Spleen (tissue), 11 donors: ENCODE measurements around the gene EPN3. TPM values are rescaled to one million over a fixed set of nuclear protein-coding genes. Genes with fewer than 3 reads are reported as not detected.

Source experiments
- DNase-seq: peaks from one replicate; pipeline ENCODE4 v3.0.0-alpha.2; 2020
- H3K27ac ChIP-seq, 8 donors: fragments of 200-600 bp; sonication (generic) in 7 of 8; 1 replicate in 4 of 8; 2 replicates in 4 of 8; pipeline versions ENCODE4 v1.5.0 to v1.8.0; 2016 to 2021; ENCODE audit warnings: inconsistent platforms in 4 of 8, mild to moderate bottlenecking in 4 of 8, moderate library complexity in 1 of 8
- H3K27me3 ChIP-seq, 7 donors: fragments of 200-600 bp; sonication (generic) in 6 of 7; replicated peaks in 1 of 7; 1 replicate in 4 of 7; 2 replicates in 3 of 7; pipeline versions ENCODE4 v1.5.0 to v1.8.0; 2016 to 2021; ENCODE audit warnings: inconsistent platforms in 3 of 7, mild to moderate bottlenecking in 1 of 7
- H3K36me3 ChIP-seq, 6 donors: fragments of 200-600 bp; sonication (generic) in 5 of 6; 1 replicate in 4 of 6; 2 replicates in 2 of 6; pipeline versions ENCODE4 v1.5.0 to v1.8.0; 2016 to 2021; ENCODE audit warnings: inconsistent platforms in 2 of 6
- H3K4me1 ChIP-seq, 6 donors: fragments of 200-600 bp; sonication (generic) in 5 of 6; 1 replicate in 3 of 6; 2 replicates in 3 of 6; pipeline versions ENCODE4 v1.5.0 to v1.8.0; 2016 to 2021; ENCODE audit warnings: inconsistent platforms in 3 of 6
- H3K4me3 ChIP-seq, 8 donors: fragments of 200-600 bp; sonication (generic) in 7 of 8; 1 replicate in 4 of 8; 2 replicates in 4 of 8; pipeline versions ENCODE4 v1.5.0 to v1.8.0; 2016 to 2021; ENCODE audit warnings: inconsistent platforms in 4 of 8, mild to moderate bottlenecking in 4 of 8, moderate library complexity in 2 of 8
- H3K9me3 ChIP-seq, 8 donors: fragments of 200-600 bp; sonication (generic) in 7 of 8; 1 replicate in 4 of 8; 2 replicates in 4 of 8; pipeline versions ENCODE4 v1.5.0 to v1.8.0; 2016 to 2021; ENCODE audit warnings: inconsistent platforms in 4 of 8
- CTCF ChIP-seq, 11 experiments: fragments of 200-600 bp in 7 of 11; fragments of 450-650 bp in 4 of 11; sonication (generic) in 4 of 11; IDR thresholded peaks in 8 of 11; conservative IDR thresholded peaks in 3 of 11; 1 replicate in 7 of 11; 2 replicates in 4 of 11; pipeline versions ENCODE4 v1.4.0 to v1.8.0; 2016 to 2021; ENCODE audit warnings: antibody characterized with exemption in 11 of 11, inconsistent platforms in 4 of 11, mild to moderate bottlenecking in 1 of 11
- POLR2A ChIP-seq, 3 donors: fragments of 450-650 bp; IDR thresholded peaks; one replicate each; pipeline ENCODE4 v1.5.1; 2017; ENCODE audit warnings: antibody characterized with exemption in 3 of 3, mild to moderate bottlenecking in 1 of 3
- POLR2AphosphoS5 ChIP-seq, 3 donors: sonication (generic); formaldehyde crosslinking; IDR thresholded peaks; one replicate each; pipeline ENCODE4 v1.5.1; 2017; ENCODE audit warnings: antibody characterized with exemption in 3 of 3
- WGBS, 5 donors: extraction: QIAGEN DNeasy Blood & Tissue Kit in 3 of 5; methylation state at CpG; one replicate each; pipeline versions ENCODE4 v1.1.5 to v1.1.7; 2013 to 2018; 5-methylcytosine and 5-hydroxymethylcytosine counted together
- intact Hi-C: fragments of 100-400 bp; cut with DNase I; formaldehyde crosslinking; loops from one replicate; pipeline ENCODE4 v1.15.0; 2023; ENCODE audit warnings: low total_unique reads
- polyA plus RNA-seq, 3 donors: library from polyadenylated mRNA; stranded (reverse); fragments of 200-250 nt; gene quantifications; one replicate each; pipeline ENCODE4 v1.2.1, GENCODE V29; 2013
- total RNA-seq, 7 donors: library from RNA; depleted of rRNA in 3 of 7; stranded (reverse); fragments of >200 nt in 3 of 7; fragmentation: NEBNext Ultra II Directional in 4 of 7; extraction: Animal tissue kit (Norgen Biotek cat#: 25700) in 4 of 7; gene quantifications; one replicate each; pipeline versions ENCODE4 v1.1.0 to v1.2.1, GENCODE V29; 2016 to 2021
- donor health status: healthy with polysubstance abuse.
- donor health status: DM: no; HTN: no; CAD: no; lungs with moderate emphysema.
- donor health status: DM: no; HTN: no; CAD: no.
- donor health status: Bipolar disorder and iron deficiency.
- donor health status: healthy.
- donor health status: DM: no; HTN: no; CAD: no.
- donor health status: DM: yes; HTN: yes; CAD: no.

The EPN3 gene
- total and polyA plus RNA-seq, 10 donors = 0.02 to 0.16 TPM; not detected in 8

DNA sequence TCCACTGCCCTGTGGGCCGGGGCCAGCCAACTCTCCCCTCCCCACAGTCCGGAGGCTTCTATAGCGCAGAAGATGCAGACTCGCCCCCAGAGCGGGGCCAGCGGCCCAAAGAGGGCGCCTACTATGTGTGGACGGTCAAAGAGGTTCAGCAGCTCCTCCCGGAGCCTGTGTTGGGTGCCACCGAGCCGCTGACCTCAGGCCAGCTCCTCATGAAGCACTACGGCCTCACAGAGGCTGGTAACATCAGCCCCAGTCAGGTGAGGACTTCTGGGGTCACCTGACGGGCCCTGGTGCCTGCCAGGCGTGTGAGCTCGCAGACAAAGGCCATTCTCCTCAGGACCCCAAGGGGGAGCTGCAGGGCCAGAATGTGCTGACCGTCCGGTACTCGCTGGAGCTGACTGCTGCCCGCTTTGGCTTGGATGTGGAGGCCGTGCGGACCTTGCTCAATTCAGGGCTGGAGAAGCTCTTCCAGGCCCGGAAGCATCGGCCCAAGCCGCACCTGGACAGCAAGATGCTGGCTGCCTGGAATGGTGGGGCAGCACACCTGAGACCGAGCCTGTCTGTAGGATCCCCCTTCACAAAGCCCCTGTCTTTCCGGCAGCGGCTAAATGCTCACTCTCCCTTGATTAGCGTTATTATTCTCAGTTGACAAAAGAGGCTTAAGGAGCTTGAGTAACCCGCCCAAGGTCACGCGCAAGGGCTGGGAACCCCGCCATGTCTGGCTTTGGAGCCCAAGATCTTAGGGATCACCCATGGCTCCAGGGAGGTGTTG is 18.3 kb downstream of the EPN3 start:
- Histone ChIP-seq H3K9me3 (no peaks in the 10 kb centered on the region), H3K4me1 (peaks cover 9 to 27% (median 20%) of the 10 kb centered on the region in 6 donors), H3K36me3 (peaks cover 0 to 56% (median 20%) of the 10 kb centered on the region in 6 donors), H3K4me3 (no peak overlapping the region), H3K27ac (no peak overlapping the region), H3K27me3 (no peaks in the 10 kb centered on the region)
- TF ChIP-seq POLR2A (IDR thresholded peaks at IDR 0.05) (no peak), CTCF (IDR thresholded peaks at IDR 0.05 in 8 of 11, conservative IDR thresholded peaks at IDR 0.05 in 3 of 11) (peak in 10 of 11 experiments; percentile 45 to 82 (median 68)), POLR2AphosphoS5 (IDR thresholded peaks at IDR 0.05) (peak in 2 of 3 donors; percentile 53 to 60)
- 76 to 90% (median 83%) methylated on average over 15 to 32 of the region's 32 CpGs for WGBS, 5 donors
- intact Hi-C loops = loop anchor here (10.0 kb wide), 1 partner anchor 74 kb away; no protein-coding TSS in a partner anchor
- DNase-seq = peak; percentile 84

GRCh38 chr17:50551433-50551815 is 18.9 kb downstream of the EPN3 start:
- TF ChIP-seq POLR2AphosphoS5 (IDR thresholded peaks at IDR 0.05) (no peak), POLR2A (IDR thresholded peaks at IDR 0.05) (no peak), CTCF (IDR thresholded peaks at IDR 0.05 in 8 of 11, conservative IDR thresholded peaks at IDR 0.05 in 3 of 11) (no peak)
- Histone ChIP-seq H3K4me1 (peaks cover 9 to 22% (median 17%) of the 10 kb centered on the region in 6 donors), H3K9me3 (no peaks in the 10 kb centered on the region), H3K4me3 (no peak overlapping the region), H3K27me3 (no peaks in the 10 kb centered on the region), H3K36me3 (peaks cover 0 to 62% (median 21%) of the 10 kb centered on the region in 6 donors), H3K27ac (no peak overlapping the region)
- intact Hi-C loops = loop anchor here (10.0 kb wide), 1 partner anchor 73 kb away; no protein-coding TSS in a partner anchor
- WGBS, 5 donors = 94 to 100% (median 97%) methylated on average over 7 to 8 of the region's 8 CpGs
- DNase-seq = no peak

GRCh38 chr17:50551884-50552283 is 19.3 kb downstream of the EPN3 start:
- Histone ChIP-seq H3K36me3 (peaks cover 0 to 66% (median 21%) of the 10 kb centered on the region in 6 donors), H3K27me3 (peaks cover 0 to 4% (median 0%) of the 10 kb centered on the region in 7 donors), H3K4me1 (peaks cover 5 to 17% (median 13%) of the 10 kb centered on the region in 6 donors), H3K27ac (no peak overlapping the region), H3K4me3 (no peak overlapping the region), H3K9me3 (no peaks in the 10 kb centered on the region)
- TF ChIP-seq POLR2A (IDR thresholded peaks at IDR 0.05) = no peak
- TF ChIP-seq CTCF (IDR thresholded peaks at IDR 0.05 in 8 of 11, conservative IDR thresholded peaks at IDR 0.05 in 3 of 11) = no peak
- 80 to 94% (median 88%) methylated on average over 3 to 12 of the region's 12 CpGs for WGBS, 5 donors
- DNase-seq = peak; percentile 67
- intact Hi-C loops = loop anchor here (10.0 kb wide), 1 partner anchor 73 kb away; no protein-coding TSS in a partner anchor

DNA sequence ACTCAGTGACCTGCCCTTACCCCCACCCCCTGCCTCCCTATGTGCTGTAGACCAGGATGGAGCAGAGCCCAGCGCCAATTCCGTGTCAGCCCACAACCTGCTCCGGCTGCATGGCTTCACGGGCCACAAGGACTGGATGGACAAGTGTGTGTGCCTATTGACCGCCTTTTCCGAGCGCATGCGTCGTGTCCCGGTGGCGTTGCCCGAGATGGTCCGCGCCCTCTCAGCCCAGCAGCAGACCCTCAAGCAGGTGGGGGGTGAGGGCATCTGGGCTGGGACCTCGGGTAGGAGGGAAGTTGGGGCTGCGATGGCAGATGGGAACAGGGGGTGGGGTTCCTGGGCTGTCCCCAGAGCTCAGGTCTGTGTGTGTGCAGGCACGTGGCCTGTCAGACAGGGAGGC is 21.7 kb downstream of the EPN3 start:
- Histone ChIP-seq H3K4me3 (no peak overlapping the region), H3K9me3 (no peaks in the 10 kb centered on the region), H3K4me1 (peaks cover 6 to 9% (median 7%) of the 10 kb centered on the region in 6 donors), H3K36me3 (peaks cover 0 to 58% (median 21%) of the 10 kb centered on the region in 6 donors), H3K27me3 (peaks cover 4 to 27% (median 12%) of the 10 kb centered on the region in 7 donors), H3K27ac (no peak overlapping the region)
- intact Hi-C loops = loop anchor here (10.0 kb wide), 1 partner anchor 71 kb away; no protein-coding TSS in a partner anchor
- 83 to 97% (median 93%) methylated on average over 5 to 17 of the region's 17 CpGs for WGBS, 5 donors
- no peak for DNase-seq
- TF ChIP-seq POLR2AphosphoS5 (IDR thresholded peaks at IDR 0.05) (peak in 1 of 3 donors; percentile 41), POLR2A (IDR thresholded peaks at IDR 0.05) (no peak)
